ENCODE results near the gene NOS1AP. TPM values are rescaled to one million over a fixed set of nuclear protein-coding genes. Genes with fewer than 3 reads are reported as not detected.

Gene NOS1AP
- total RNA-seq, 1 donor from 2014 or later = 4.5 TPM

GRCh38 chr1:162305969-162306368 lies 236.5 kb downstream of the NOS1AP start:
- Mint-ChIP-seq H3K27ac (ENCODE audit: unreplicated experiment) (no peak overlapping the region), H3K27me3 (ENCODE audit: low read depth) (no peaks in the 10 kb centered on the region), H3K4me3 (ENCODE audit: unreplicated experiment) (no peak overlapping the region), H3K9me3 (ENCODE audit: low read depth) (peaks cover 14% of the 10 kb centered on the region), H3K4me1 (ENCODE audit: low read depth) (peaks cover 31% of the 10 kb centered on the region), H3K36me3 (ENCODE audit: low read depth) (peaks cover 2% of the 10 kb centered on the region)
- DNase-seq (ENCODE audit: low spot score) = no peak
- TF ChIP-seq CTCF (IDR thresholded peaks at IDR 0.05) = no peak

- Mint-ChIP-seq H3K9me3 (ENCODE audit: low read depth) (peaks cover 6% of the 10 kb centered on the region), H3K27ac (ENCODE audit: unreplicated experiment) (no peak overlapping the region), H3K4me1 (ENCODE audit: low read depth) (peaks cover 25% of the 10 kb centered on the region), H3K4me3 (ENCODE audit: unreplicated experiment) (no peak overlapping the region), H3K36me3 (ENCODE audit: low read depth) (peaks cover 3% of the 10 kb centered on the region), H3K27me3 (ENCODE audit: low read depth) (no peaks in the 10 kb centered on the region)
- no peak for DNase-seq (ENCODE audit: low spot score)
- no peak for TF ChIP-seq CTCF (IDR thresholded peaks at IDR 0.05)
These were observed 240.8 kb downstream of the NOS1AP start for GRCh38 chr1:162310337-162310736.

GRCh38 chr1:162314206-162314605 lies 244.7 kb downstream of the NOS1AP start:
- peaks cover 2% of the 10 kb centered on the region for H3K36me3 Mint-ChIP-seq (ENCODE audit: low read depth)
- H3K4me1 Mint-ChIP-seq (ENCODE audit: low read depth) = peaks cover 25% of the 10 kb centered on the region
- TF ChIP-seq CTCF (IDR thresholded peaks at IDR 0.05) = no peak
- no peaks in the 10 kb centered on the region for H3K27me3 Mint-ChIP-seq (ENCODE audit: low read depth)
- H3K4me3 Mint-ChIP-seq (ENCODE audit: unreplicated experiment) = no peak overlapping the region
- DNase-seq (ENCODE audit: low spot score) = no peak
- H3K27ac Mint-ChIP-seq (ENCODE audit: unreplicated experiment) = no peak overlapping the region
- no peaks in the 10 kb centered on the region for H3K9me3 Mint-ChIP-seq (ENCODE audit: low read depth)

- peaks cover 2% of the 10 kb centered on the region for H3K36me3 Mint-ChIP-seq (ENCODE audit: low read depth)
- H3K27ac Mint-ChIP-seq (ENCODE audit: unreplicated experiment) = no peak overlapping the region
- H3K4me1 Mint-ChIP-seq (ENCODE audit: low read depth) = peaks cover 29% of the 10 kb centered on the region
- H3K4me3 Mint-ChIP-seq (ENCODE audit: unreplicated experiment) = no peak overlapping the region
- no peak for TF ChIP-seq CTCF (IDR thresholded peaks at IDR 0.05)
- no peaks in the 10 kb centered on the region for H3K9me3 Mint-ChIP-seq (ENCODE audit: low read depth)
- no peak for DNase-seq (ENCODE audit: low spot score)
- H3K27me3 Mint-ChIP-seq (ENCODE audit: low read depth) = no peaks in the 10 kb centered on the region
These were observed 246.2 kb downstream of the NOS1AP start for GRCh38 chr1:162315673-162316072.

- Mint-ChIP-seq H3K9me3 (ENCODE audit: low read depth) (no peaks in the 10 kb centered on the region), H3K4me3 (ENCODE audit: unreplicated experiment) (no peak overlapping the region), H3K27ac (ENCODE audit: unreplicated experiment) (no peak overlapping the region), H3K36me3 (ENCODE audit: low read depth) (no peaks in the 10 kb centered on the region), H3K4me1 (ENCODE audit: low read depth) (peaks cover 24% of the 10 kb centered on the region), H3K27me3 (ENCODE audit: low read depth) (no peaks in the 10 kb centered on the region)
- TF ChIP-seq CTCF (IDR thresholded peaks at IDR 0.05) = no peak
- DNase-seq (ENCODE audit: low spot score) = no peak
These were observed 246.7 kb downstream of the NOS1AP start for GRCh38 chr1:162316187-162316586.
